Uterus (tissue), 4 donors: ENCODE measurements around the gene ENPP3. TPM values are rescaled to one million over a fixed set of nuclear protein-coding genes. Genes with fewer than 3 reads are reported as not detected.

Experiments used
- DNase-seq, 2 donors: peaks; one replicate each; pipeline ENCODE4 v3.0.0-alpha.2; 2019 to 2020
- H3K27ac ChIP-seq, 2 donors: fragments of 200-600 bp; sonication (generic); 1 replicate in 1 of 2; 2 replicates in 1 of 2; pipeline ENCODE4 v1.5.1; 2016 to 2018
- H3K27me3 ChIP-seq, 2 donors: fragments of 200-600 bp; sonication (generic); one replicate each; pipeline ENCODE4 v1.5.1; 2018 to 2019; ENCODE audit warnings: control low read depth in 1 of 2
- H3K36me3 ChIP-seq, 2 donors: fragments of 200-600 bp; sonication (generic); one replicate each; pipeline ENCODE4 v1.5.1; 2019; ENCODE audit warnings: control low read depth in 1 of 2
- H3K4me1 ChIP-seq, 2 donors: fragments of 200-600 bp; sonication (generic); one replicate each; pipeline ENCODE4 v1.5.1; 2018 to 2019; ENCODE audit warnings: control low read depth in 1 of 2
- H3K4me3 ChIP-seq, 2 donors: fragments of 200-600 bp; sonication (generic); 1 replicate in 1 of 2; 2 replicates in 1 of 2; pipeline ENCODE4 v1.5.1; 2018 to 2019; ENCODE audit warnings: mild to moderate bottlenecking in 1 of 2
- H3K9me3 ChIP-seq, 2 donors: fragments of 200-600 bp; sonication (generic); one replicate each; pipeline ENCODE4 v1.5.1; 2019; ENCODE audit warnings: control low read depth in 1 of 2
- CTCF ChIP-seq, 4 experiments: fragments of 200-600 bp in 2 of 4; fragments of 450-650 bp in 2 of 4; sonication (generic) in 2 of 4; IDR thresholded peaks; one replicate each; pipeline ENCODE4 v1.5.1; 2016 to 2019; ENCODE audit warnings: antibody characterized with exemption in 4 of 4, mild to moderate bottlenecking in 2 of 4, moderate library complexity in 1 of 4
- POLR2A ChIP-seq, 2 donors: fragments of 450-650 bp; IDR thresholded peaks; one replicate each; pipeline ENCODE4 v1.6.1; 2016; ENCODE audit warnings: antibody characterized with exemption in 2 of 2, mild to moderate bottlenecking in 1 of 2, moderate library complexity in 1 of 2
- intact Hi-C: fragments of 100-400 bp; cut with DNase I; formaldehyde crosslinking; loops from one replicate; pipeline ENCODE4 v1.15.1; 2023; ENCODE audit warnings: low total_unique reads
- total RNA-seq, 4 donors: library from RNA; depleted of rRNA in 3 of 4; stranded (reverse); fragments of >200 nt in 3 of 4; gene quantifications; one replicate each; pipeline versions ENCODE4 v1.1.0 to v1.2.4, GENCODE V29; 2014 to 2023
- donor health status: DM: yes; HTN: yes; CAD: no.

ENPP3 gene
- total RNA-seq, 4 donors from 2014 or later, result 0.40 to 7.2 (median 4.2) TPM

- Histone ChIP-seq H3K9me3 (no peaks in the 10 kb centered on the region), H3K4me3 (no peak overlapping the region), H3K27ac (no peak overlapping the region), H3K27me3 (no peaks in the 10 kb centered on the region), H3K36me3 (no peaks in the 10 kb centered on the region), H3K4me1 (no peaks in the 10 kb centered on the region)
- DNase-seq, result no peak
- TF ChIP-seq CTCF (IDR thresholded peaks at IDR 0.05) (no peak), POLR2A (IDR thresholded peaks at IDR 0.05) (no peak)
- intact Hi-C loops, result no loop called here
These were observed 9.2 kb downstream of the ENPP3 start for GRCh38 chr6:131646249-131646670.

GRCh38 chr6:131651782-131652181 is 14.7 kb downstream of the ENPP3 start:
- intact Hi-C loops, result no loop called here
- Histone ChIP-seq H3K36me3 (no peaks in the 10 kb centered on the region), H3K4me3 (no peak overlapping the region), H3K9me3 (no peaks in the 10 kb centered on the region), H3K27ac (no peak overlapping the region), H3K27me3 (no peaks in the 10 kb centered on the region), H3K4me1 (no peaks in the 10 kb centered on the region)
- no peak for DNase-seq
- TF ChIP-seq CTCF (IDR thresholded peaks at IDR 0.05), result no peak
- no peak for TF ChIP-seq POLR2A (IDR thresholded peaks at IDR 0.05)

- intact Hi-C loops, result no loop called here
- Histone ChIP-seq H3K27ac (no peak overlapping the region), H3K27me3 (no peaks in the 10 kb centered on the region), H3K36me3 (no peaks in the 10 kb centered on the region), H3K4me3 (no peak overlapping the region), H3K4me1 (no peaks in the 10 kb centered on the region), H3K9me3 (no peaks in the 10 kb centered on the region)
- DNase-seq, result no peak
- TF ChIP-seq POLR2A (IDR thresholded peaks at IDR 0.05) (no peak), CTCF (IDR thresholded peaks at IDR 0.05) (no peak)
These were observed 15.4 kb downstream of the ENPP3 start for GRCh38 chr6:131652472-131652871.

- H3K9me3 ChIP-seq, result no peaks in the 10 kb centered on the region
- H3K27ac ChIP-seq, result no peak overlapping the region
- intact Hi-C loops, result no loop called here
- TF ChIP-seq POLR2A (IDR thresholded peaks at IDR 0.05) (no peak), CTCF (IDR thresholded peaks at IDR 0.05) (no peak)
- H3K4me1 ChIP-seq, result no peaks in the 10 kb centered on the region
- no peak for DNase-seq
- no peaks in the 10 kb centered on the region for H3K27me3 ChIP-seq
- H3K36me3 ChIP-seq, result no peaks in the 10 kb centered on the region
- H3K4me3 ChIP-seq, result no peak overlapping the region
These were observed 17.2 kb downstream of the ENPP3 start for GRCh38 chr6:131654326-131654725.

GRCh38 chr6:131655387-131655786 is 18.3 kb downstream of the ENPP3 start:
- Histone ChIP-seq H3K9me3 (no peaks in the 10 kb centered on the region), H3K27ac (no peak overlapping the region), H3K27me3 (no peaks in the 10 kb centered on the region), H3K36me3 (no peaks in the 10 kb centered on the region), H3K4me3 (no peak overlapping the region), H3K4me1 (no peaks in the 10 kb centered on the region)
- DNase-seq, result no peak
- intact Hi-C loops, result no loop called here
- no peak for TF ChIP-seq CTCF (IDR thresholded peaks at IDR 0.05)
- TF ChIP-seq POLR2A (IDR thresholded peaks at IDR 0.05), result no peak
